Endodermal cell (in vitro differentiated cells): ENCODE data around the gene USP50. TPM values are rescaled to one million over a fixed set of nuclear protein-coding genes. Genes with fewer than 3 reads are reported as not detected.

Source experiments
- DNase-seq: peaks from one replicate; pipeline ENCODE4 v3.0.0-alpha.2; 2017
- H3K27ac ChIP-seq: 2 replicates; pipeline ENCODE4 v1.5.1; 2013; ENCODE audit warnings: mild to moderate bottlenecking, low read depth, low read length, moderate library complexity
- H3K27me3 ChIP-seq: 2 replicates; pipeline ENCODE4 v1.6.1; 2013; ENCODE audit warnings: mild to moderate bottlenecking, low read length, moderate library complexity; ENCODE audit not compliant: insufficient read depth, control insufficient read depth, poor library complexity, severe bottlenecking
- H3K36me3 ChIP-seq: 2 replicates; pipeline ENCODE4 v1.7.0; 2013; ENCODE audit warnings: mild to moderate bottlenecking, low read length, moderate library complexity; ENCODE audit not compliant: control insufficient read depth, insufficient read depth
- H3K4me1 ChIP-seq: one replicate; pipeline ENCODE4 v1.7.0; 2013; ENCODE audit warnings: low read length; ENCODE audit not compliant: control insufficient read depth, insufficient read depth
- H3K4me3 ChIP-seq: 2 replicates; pipeline ENCODE4 v1.5.1; 2013; ENCODE audit warnings: mild to moderate bottlenecking, low read length, moderate library complexity
- H3K9ac ChIP-seq: 2 replicates; pipeline ENCODE4 v1.6.1; 2013; ENCODE audit warnings: mild to moderate bottlenecking, low read length, moderate library complexity; ENCODE audit not compliant: poor library complexity, severe bottlenecking; ENCODE audit errors: extremely low read depth
- H3K9me3 ChIP-seq: 2 replicates; pipeline ENCODE4 v1.6.1; 2013; ENCODE audit warnings: mild to moderate bottlenecking, low read length, moderate library complexity; ENCODE audit not compliant: control insufficient read depth
- H3K27ac Mint-ChIP-seq: 2 replicates; pipeline ENCODE4 v1.8.0; 2020; ENCODE audit warnings: mixed read lengths
- H3K27me3 Mint-ChIP-seq: 2 replicates; pipeline ENCODE4 v1.8.0; 2021; ENCODE audit warnings: mild to moderate bottlenecking, mixed read lengths; ENCODE audit not compliant: insufficient read depth
- H3K36me3 Mint-ChIP-seq: 2 replicates; pipeline ENCODE4 v1.8.0; 2020; ENCODE audit warnings: low read depth, mixed read lengths
- H3K4me1 Mint-ChIP-seq: 2 replicates; pipeline ENCODE4 v1.8.0; 2020; ENCODE audit warnings: mixed read lengths
- H3K4me3 Mint-ChIP-seq: 2 replicates; pipeline ENCODE4 v1.8.0; 2020; ENCODE audit warnings: mild to moderate bottlenecking, moderate library complexity, mixed read lengths
- H3K9me3 Mint-ChIP-seq: 2 replicates; pipeline ENCODE4 v1.8.0; 2020; ENCODE audit warnings: mild to moderate bottlenecking, mixed read lengths
- CTCF ChIP-seq: fragments of 200-600 bp; sonication (generic); conservative IDR thresholded peaks from 2 replicates; pipeline ENCODE4 v1.5.0; 2021; ENCODE audit warnings: antibody characterized with exemption, mild to moderate bottlenecking
- WGBS, 2 experiments: methylation state at CpG; one replicate each; pipeline versions ENCODE4 v1.1.5 to v1.1.7; 2013; ENCODE audit warnings: missing lambda C conversion rate in 2 of 2, mixed read lengths in 1 of 2; ENCODE audit not compliant: insufficient coverage in 1 of 2, insufficient read length in 1 of 2; 5-methylcytosine and 5-hydroxymethylcytosine counted together
- total RNA-seq, 2 donors: library from RNA; stranded (reverse); fragmentation: NEBNext Ultra II Directional in 1 of 2; extraction: Animal tissue kit (Norgen Biotek cat#: 25700) in 1 of 2; gene quantifications; 2 replicates in 1 of 2; 3 replicates in 1 of 2; pipeline ENCODE4 v1.2.1, GENCODE V29; 2021

USP50 gene
- total RNA-seq, 2 donors from 2014 or later: 2.1 to 4.6 TPM

- TF ChIP-seq CTCF: no peak
- Histone ChIP-seq H3K27me3 (no peaks in the 10 kb centered on the region), H3K27ac (no peak overlapping the region), H3K4me1 (no peaks in the 10 kb centered on the region), H3K9ac (no peak overlapping the region), H3K4me3 (no peak overlapping the region), H3K9me3 (no peaks in the 10 kb centered on the region), H3K36me3 (peaks cover 68% of the 10 kb centered on the region)
- H3K4me1 Mint-ChIP-seq: peaks cover 5% of the 10 kb centered on the region
- no peaks in the 10 kb centered on the region for H3K27me3 Mint-ChIP-seq
- no peak for DNase-seq
- H3K36me3 Mint-ChIP-seq: peaks cover 51% of the 10 kb centered on the region
- H3K27ac Mint-ChIP-seq: no peak overlapping the region
- 92 to 95% methylated on average over 2 of the region's 2 CpGs for WGBS, 2 experiments
- no peak overlapping the region for H3K4me3 Mint-ChIP-seq
- H3K9me3 Mint-ChIP-seq: no peaks in the 10 kb centered on the region
These were observed 75.4 kb downstream of the USP50 start for GRCh38 chr15:50471072-50471471.

GRCh38 chr15:50463423-50464358, 82.8 kb downstream of the USP50 start:
- no peak overlapping the region for H3K4me3 Mint-ChIP-seq
- peaks cover 54% of the 10 kb centered on the region for H3K36me3 Mint-ChIP-seq
- no peaks in the 10 kb centered on the region for H3K27me3 Mint-ChIP-seq
- WGBS, 2 experiments: 83% methylated on average over 2 of the region's 2 CpGs; no CpG with 5 or more reads in 1 of the 2 experiments
- no peak overlapping the region for H3K27ac Mint-ChIP-seq
- Histone ChIP-seq H3K9ac (no peak overlapping the region), H3K4me1 (no peaks in the 10 kb centered on the region), H3K4me3 (no peak overlapping the region), H3K36me3 (peaks cover 77% of the 10 kb centered on the region), H3K27ac (no peak overlapping the region), H3K9me3 (no peaks in the 10 kb centered on the region), H3K27me3 (no peaks in the 10 kb centered on the region)
- TF ChIP-seq CTCF: no peak
- DNase-seq: no peak
- no peaks in the 10 kb centered on the region for H3K9me3 Mint-ChIP-seq
- H3K4me1 Mint-ChIP-seq: peaks cover 15% of the 10 kb centered on the region

- 88 to 99% methylated on average over 5 to 7 of the region's 7 CpGs for WGBS, 2 experiments
- Mint-ChIP-seq H3K9me3 (no peaks in the 10 kb centered on the region), H3K27me3 (no peaks in the 10 kb centered on the region), H3K4me3 (no peak overlapping the region), H3K4me1 (peaks cover 7% of the 10 kb centered on the region), H3K36me3 (peaks cover 60% of the 10 kb centered on the region), H3K27ac (peak overlapping the region; percentile 62)
- Histone ChIP-seq H3K36me3 (peaks cover 80% of the 10 kb centered on the region), H3K27me3 (no peaks in the 10 kb centered on the region), H3K4me1 (no peaks in the 10 kb centered on the region), H3K4me3 (no peak overlapping the region), H3K9me3 (no peaks in the 10 kb centered on the region), H3K27ac (no peak overlapping the region), H3K9ac (no peak overlapping the region)
- DNase-seq: no peak
- no peak for TF ChIP-seq CTCF
These were observed 87.9 kb downstream of the USP50 start for GRCh38 chr15:50458348-50459112.
